Mesenchymal stem cell (in vitro differentiated cells and primary cell): ENCODE data around the gene HMGCLL1.

Experiments used
- DNase-seq: peaks from one replicate; pipeline ENCODE4 v3.0.0-alpha.2; 2013
- H2AFZ ChIP-seq: one replicate; pipeline ENCODE4 v1.6.1; 2013; ENCODE audit warnings: low read depth, mild to moderate bottlenecking, control low read depth, inconsistent platforms, low read length, moderate library complexity
- H2AK5ac ChIP-seq: 2 replicates; pipeline ENCODE4 v1.6.1; 2013; ENCODE audit warnings: low read length, moderate library complexity, mild to moderate bottlenecking, inconsistent platforms; ENCODE audit not compliant: severe bottlenecking
- H2BK120ac ChIP-seq: one replicate; pipeline ENCODE4 v1.6.1; 2013; ENCODE audit warnings: low read depth, mild to moderate bottlenecking, inconsistent platforms, low read length, moderate library complexity
- H2BK12ac ChIP-seq, 2 experiments: one replicate each; pipeline ENCODE4 v1.6.1; 2013; ENCODE audit warnings: inconsistent platforms in 2 of 2, low read length in 2 of 2, mild to moderate bottlenecking in 2 of 2, moderate library complexity in 2 of 2, control low read depth in 1 of 2
- H2BK15ac ChIP-seq: one replicate; pipeline ENCODE4 v1.6.1; 2013; ENCODE audit warnings: mild to moderate bottlenecking, low read depth, inconsistent platforms; ENCODE audit not compliant: poor library complexity, severe bottlenecking
- H2BK5ac ChIP-seq: 2 replicates; pipeline ENCODE4 v1.6.1; 2013; ENCODE audit warnings: low read depth, mild to moderate bottlenecking, low read length, control low read depth, inconsistent platforms; ENCODE audit not compliant: poor library complexity, severe bottlenecking
- H3K14ac ChIP-seq, 2 experiments: one replicate each; pipeline ENCODE4 v1.6.1; 2013; ENCODE audit warnings: inconsistent platforms in 2 of 2, low read length in 2 of 2, control low read depth in 1 of 2, mild to moderate bottlenecking in 1 of 2, moderate library complexity in 1 of 2
- H3K18ac ChIP-seq, 2 experiments: one replicate each; pipeline ENCODE4 v1.6.1; 2013; ENCODE audit warnings: inconsistent platforms in 2 of 2, low read length in 2 of 2, control low read depth in 1 of 2, low read depth in 1 of 2, mild to moderate bottlenecking in 1 of 2
- H3K23ac ChIP-seq, 2 experiments: one replicate each; pipeline ENCODE4 v1.6.1; 2013; ENCODE audit warnings: inconsistent platforms in 2 of 2, low read length in 2 of 2, mild to moderate bottlenecking in 2 of 2, moderate library complexity in 2 of 2, control low read depth in 1 of 2
- H3K27ac ChIP-seq: 2 replicates; pipeline ENCODE4 v1.5.1; 2013; ENCODE audit warnings: mild to moderate bottlenecking, moderate library complexity, low read length, control low read depth, inconsistent platforms; ENCODE audit not compliant: poor library complexity, severe bottlenecking
- H3K27me3 ChIP-seq, 2 experiments: 2 replicates each; pipeline versions ENCODE4 v1.6.1 to v1.7.0; 2013; ENCODE audit warnings: low read length in 2 of 2, mild to moderate bottlenecking in 2 of 2, moderate library complexity in 2 of 2, control low read depth in 1 of 2, inconsistent platforms in 1 of 2; ENCODE audit not compliant: control insufficient read depth in 1 of 2, insufficient read depth in 1 of 2
- H3K36me3 ChIP-seq, 2 experiments: 2 replicates each; pipeline versions ENCODE4 v1.6.1 to v1.7.0; 2013; ENCODE audit warnings: low read length in 2 of 2, control low read depth in 1 of 2, inconsistent platforms in 1 of 2, low read depth in 1 of 2, mild to moderate bottlenecking in 1 of 2; ENCODE audit not compliant: insufficient read depth in 2 of 2, control insufficient read depth in 1 of 2
- H3K4ac ChIP-seq, 2 experiments: one replicate each; pipeline ENCODE4 v1.6.1; 2013; ENCODE audit warnings: inconsistent platforms in 2 of 2, low read length in 2 of 2, mild to moderate bottlenecking in 2 of 2, moderate library complexity in 2 of 2, control low read depth in 1 of 2, low read depth in 1 of 2
- H3K4me1 ChIP-seq: 2 replicates; pipeline ENCODE4 v1.6.1; 2013; ENCODE audit warnings: low read depth, low read length, control low read depth; ENCODE audit not compliant: control insufficient read depth, insufficient read depth
- H3K4me2 ChIP-seq: 2 replicates; pipeline ENCODE4 v1.6.1; 2013; ENCODE audit warnings: low read length, mild to moderate bottlenecking, inconsistent platforms; ENCODE audit not compliant: poor library complexity, severe bottlenecking
- H3K4me3 ChIP-seq, 2 experiments: 2 replicates each; pipeline versions ENCODE4 v1.5.1 to v1.7.0; 2013; ENCODE audit warnings: low read length in 2 of 2, mild to moderate bottlenecking in 2 of 2, control low read depth in 1 of 2, low read depth in 1 of 2; ENCODE audit not compliant: insufficient read depth in 1 of 2
- H3K79me1 ChIP-seq: replicated peaks from 2 replicates; pipeline ENCODE4 v1.6.1; 2013; ENCODE audit warnings: mild to moderate bottlenecking, control low read depth, low read length, inconsistent platforms; ENCODE audit not compliant: poor library complexity, severe bottlenecking
- H3K9ac ChIP-seq: 2 replicates; pipeline ENCODE4 v1.7.0; 2013; ENCODE audit warnings: mild to moderate bottlenecking, low read length, moderate library complexity
- H3K9me3 ChIP-seq: 2 replicates; pipeline ENCODE4 v1.7.0; 2013; ENCODE audit warnings: mild to moderate bottlenecking, low read length; ENCODE audit not compliant: control insufficient read depth
- H4K8ac ChIP-seq: one replicate; pipeline ENCODE4 v1.6.1; 2013; ENCODE audit warnings: inconsistent platforms, mild to moderate bottlenecking, low read length, moderate library complexity
- H4K91ac ChIP-seq: one replicate; pipeline ENCODE4 v1.6.1; 2013; ENCODE audit warnings: mild to moderate bottlenecking, low read length, inconsistent platforms
- WGBS: methylation state at CpG from one replicate; pipeline ENCODE4 v1.1.7; 2013; ENCODE audit warnings: mixed read lengths; 5-methylcytosine and 5-hydroxymethylcytosine counted together

Gene HMGCLL1

DNA sequence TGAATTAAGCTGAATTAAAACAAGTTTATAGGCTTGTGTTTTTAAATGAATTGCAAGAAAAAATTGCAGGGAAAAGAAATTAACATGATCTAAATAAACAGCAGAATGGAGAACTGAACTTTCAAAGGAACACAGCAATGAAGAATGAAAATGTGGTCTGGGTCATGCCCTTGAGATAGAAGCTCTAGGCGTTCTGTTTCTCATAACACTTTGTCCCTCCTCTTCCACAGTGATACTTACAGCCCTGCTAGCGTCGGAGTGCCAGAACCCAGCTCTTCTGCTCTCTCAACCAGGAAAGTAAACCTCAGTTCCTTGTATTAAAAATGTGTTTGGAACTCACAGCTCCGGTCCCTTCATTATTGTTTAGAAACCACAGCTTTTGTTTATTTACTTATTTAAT, 11.4 kb downstream of the HMGCLL1 start:
- H3K18ac ChIP-seq = no peak overlapping the region
- no peaks in the 10 kb centered on the region for H3K36me3 ChIP-seq
- H3K4ac ChIP-seq = no peak overlapping the region
- no peaks in the 10 kb centered on the region for H3K27me3 ChIP-seq
- H3K9me3 ChIP-seq = no peaks in the 10 kb centered on the region
- H2AFZ ChIP-seq = no peak overlapping the region
- 0% methylated on average over 3 of the region's 4 CpGs for WGBS
- no peak overlapping the region for H2BK5ac ChIP-seq
- no peak overlapping the region for H3K9ac ChIP-seq
- no peaks in the 10 kb centered on the region for H3K4me1 ChIP-seq
- H3K23ac ChIP-seq = no peak overlapping the region
- no peak overlapping the region for H2AK5ac ChIP-seq
- H3K4me2 ChIP-seq = no peak overlapping the region
- no peak overlapping the region for H2BK12ac ChIP-seq
- DNase-seq = peak; percentile 14
- H2BK15ac ChIP-seq = no peak overlapping the region
- no peak overlapping the region for H3K27ac ChIP-seq
- no peak overlapping the region for H2BK120ac ChIP-seq
- H3K14ac ChIP-seq = no peak overlapping the region
- H3K79me1 ChIP-seq = no peaks in the 10 kb centered on the region
- no peak overlapping the region for H3K4me3 ChIP-seq
- H4K91ac ChIP-seq = no peak overlapping the region
- H4K8ac ChIP-seq = no peak overlapping the region

DNA sequence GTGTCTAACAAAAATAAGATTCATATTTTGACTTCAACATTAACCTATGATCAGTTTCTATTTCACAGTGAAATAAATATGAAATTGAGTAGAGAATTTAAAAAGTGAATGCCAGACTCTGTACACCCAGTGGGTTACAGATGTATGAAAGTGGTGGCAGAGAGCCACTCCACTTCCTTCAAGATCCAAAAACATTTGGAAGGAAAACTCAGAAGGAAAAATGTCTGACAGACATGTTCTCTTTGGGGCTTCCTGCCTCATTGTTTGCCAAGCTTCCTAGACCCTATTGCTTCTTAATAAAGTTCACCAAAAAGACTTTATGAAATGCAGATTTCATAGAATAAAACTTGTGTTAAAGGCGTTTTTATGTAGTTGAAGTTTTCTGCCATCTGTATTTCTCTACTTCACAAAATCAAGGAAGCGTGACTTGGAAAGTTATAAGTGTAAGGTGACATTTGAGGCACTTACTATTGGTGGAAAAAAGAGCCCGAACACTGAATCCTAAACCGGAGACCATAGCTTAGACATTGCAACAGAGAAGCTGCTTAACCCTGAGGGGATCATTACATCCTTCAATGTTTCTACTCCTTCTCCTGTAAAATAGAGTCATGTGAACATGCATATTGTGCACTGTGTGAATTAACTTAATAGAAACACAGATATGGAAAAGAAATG, 12.8 kb downstream of the HMGCLL1 start:
- H3K36me3 ChIP-seq = no peaks in the 10 kb centered on the region
- H3K14ac ChIP-seq = no peak overlapping the region
- H3K4me3 ChIP-seq = no peak overlapping the region
- H2BK12ac ChIP-seq = no peak overlapping the region
- no peak overlapping the region for H3K4ac ChIP-seq
- no peak overlapping the region for H3K4me2 ChIP-seq
- no peak overlapping the region for H4K91ac ChIP-seq
- no peaks in the 10 kb centered on the region for H3K9me3 ChIP-seq
- H3K18ac ChIP-seq = no peak overlapping the region
- no peak for DNase-seq
- WGBS = no CpG with 5 or more reads among the region's 4 CpGs
- H2BK120ac ChIP-seq = no peak overlapping the region
- no peak overlapping the region for H3K9ac ChIP-seq
- H3K27ac ChIP-seq = no peak overlapping the region
- H2AFZ ChIP-seq = no peak overlapping the region
- no peaks in the 10 kb centered on the region for H3K4me1 ChIP-seq
- no peak overlapping the region for H2BK5ac ChIP-seq
- H2AK5ac ChIP-seq = no peak overlapping the region
- no peaks in the 10 kb centered on the region for H3K27me3 ChIP-seq
- H4K8ac ChIP-seq = no peak overlapping the region
- H3K23ac ChIP-seq = no peak overlapping the region
- no peaks in the 10 kb centered on the region for H3K79me1 ChIP-seq
- H2BK15ac ChIP-seq = no peak overlapping the region

DNA sequence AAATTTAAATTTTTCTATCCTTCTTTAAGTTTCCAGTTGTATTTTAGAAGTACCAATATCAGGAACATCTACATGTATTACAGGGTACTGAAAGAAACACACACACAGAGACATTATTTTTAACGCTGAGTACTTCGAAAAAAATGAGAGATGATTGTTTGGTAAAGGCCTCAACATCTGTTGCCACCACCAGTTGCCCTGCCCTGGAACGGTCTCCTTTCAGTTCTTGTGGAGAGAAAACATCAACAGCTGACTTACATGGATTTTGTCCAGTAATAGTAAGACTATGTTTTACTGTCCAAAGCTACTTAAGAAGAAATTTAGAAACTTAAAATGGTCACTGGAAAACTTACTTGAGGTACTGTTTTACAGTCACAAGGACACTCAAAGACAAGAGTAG, 16.7 kb downstream of the HMGCLL1 start:
- Histone ChIP-seq H2BK120ac (no peak overlapping the region), H3K36me3 (no peaks in the 10 kb centered on the region), H2BK15ac (no peak overlapping the region), H3K4me3 (no peak overlapping the region), H2BK5ac (no peak overlapping the region), H3K18ac (no peak overlapping the region), H3K23ac (no peak overlapping the region), H3K4me2 (no peak overlapping the region), H2BK12ac (no peak overlapping the region), H3K14ac (no peak overlapping the region), H3K4ac (no peak overlapping the region), H4K91ac (no peak overlapping the region), H3K9ac (no peak overlapping the region), H3K9me3 (no peaks in the 10 kb centered on the region), H2AK5ac (no peak overlapping the region), H3K27me3 (no peaks in the 10 kb centered on the region), H3K79me1 (no peaks in the 10 kb centered on the region), H2AFZ (no peak overlapping the region), H3K27ac (no peak overlapping the region), H4K8ac (no peak overlapping the region), H3K4me1 (no peaks in the 10 kb centered on the region)
- DNase-seq = no peak
- WGBS = 95% methylated on average over 2 of the region's 3 CpGs

DNA sequence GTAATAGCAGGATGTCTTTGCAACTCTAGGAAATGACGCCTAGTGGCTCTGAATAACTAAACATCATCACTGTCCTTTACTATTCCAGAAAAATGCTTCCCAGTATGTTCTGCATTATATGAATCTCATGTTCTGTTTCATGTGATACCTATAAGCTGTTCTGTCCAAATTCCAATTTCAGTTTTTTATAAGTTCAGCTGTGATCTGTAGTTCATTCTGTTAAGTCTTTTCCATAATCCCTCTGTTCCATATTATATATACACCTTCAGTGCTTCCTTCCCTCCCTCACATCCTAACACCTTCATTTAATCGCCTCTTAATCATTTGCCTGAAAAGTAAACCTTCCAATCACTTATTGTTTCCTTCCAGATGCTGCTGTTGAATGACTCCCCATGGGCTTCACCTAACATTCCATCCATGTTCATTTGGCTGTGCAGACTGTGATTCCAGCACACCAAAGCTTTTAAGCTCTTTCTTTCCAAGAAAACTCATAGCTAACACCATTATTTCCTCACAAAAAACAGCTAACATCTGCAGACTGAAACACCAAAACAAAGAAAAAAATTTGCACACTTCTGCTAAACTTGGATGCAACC, 18.6 kb downstream of the HMGCLL1 start:
- Histone ChIP-seq H3K36me3 (no peaks in the 10 kb centered on the region), H2AK5ac (no peak overlapping the region), H2BK12ac (no peak overlapping the region), H3K79me1 (no peaks in the 10 kb centered on the region), H3K9ac (no peak overlapping the region), H2BK5ac (no peak overlapping the region), H4K91ac (no peak overlapping the region), H3K23ac (no peak overlapping the region), H2BK15ac (no peak overlapping the region), H3K4ac (no peak overlapping the region), H3K9me3 (no peaks in the 10 kb centered on the region), H3K4me3 (no peak overlapping the region), H2BK120ac (no peak overlapping the region), H2AFZ (no peak overlapping the region), H3K18ac (no peak overlapping the region), H3K4me1 (no peaks in the 10 kb centered on the region), H3K27ac (no peak overlapping the region), H3K27me3 (no peaks in the 10 kb centered on the region), H3K14ac (no peak overlapping the region), H3K4me2 (no peak overlapping the region), H4K8ac (no peak overlapping the region)
- 86% methylated on average over 1 of the region's 2 CpGs for WGBS
- DNase-seq = no peak
